ENCODE data around the gene FBN1. TPM values are rescaled to one million over a fixed set of nuclear protein-coding genes. Genes with fewer than 3 reads are reported as not detected.

FBN1 gene
- total and polyA plus RNA-seq, 2 experiments from 2014 or later = 1.9 to 3.8 TPM

- Mint-ChIP-seq H3K4me3 (no peak overlapping the region), H3K27ac (no peak overlapping the region), H3K27me3 (ENCODE audit: insufficient read depth, low read depth, poor library complexity) (peaks cover 2% of the 10 kb centered on the region), H3K9me3 (no peaks in the 10 kb centered on the region), H3K4me1 (peaks cover 16% of the 10 kb centered on the region), H3K36me3 (ENCODE audit: low read depth) (no peaks in the 10 kb centered on the region)
- H3K27me3 ChIP-seq (ENCODE audit: insufficient read depth) = no peaks in the 10 kb centered on the region
- TF ChIP-seq POLR2AphosphoS5 (IDR thresholded peaks at IDR 0.05; ENCODE audit: low read depth) (no peak), STAT1 (IDR thresholded peaks at IDR 0.05; ENCODE audit: unreplicated experiment) (no peak), JUNB (IDR thresholded peaks at IDR 0.05; ENCODE audit: unreplicated experiment) (no peak), CTCF (conservative IDR thresholded peaks at IDR 0.05; ENCODE audit: low read depth in 2 of 2) (no peak), NANOG (IDR thresholded peaks at IDR 0.05; ENCODE audit: borderline replicate concordance) (no peak), CREB1 (CRISPR knock-in tag; IDR thresholded peaks at IDR 0.05; ENCODE audit: low read depth) (no peak), ZNF114 (CRISPR knock-in tag; IDR thresholded peaks at IDR 0.05) (no peak), EZH2phosphoT487 (IDR thresholded peaks at IDR 0.05; ENCODE audit: unreplicated experiment) (no peak), REST (IDR thresholded peaks at IDR 0.05; ENCODE audit: unreplicated experiment) (no peak), ZNF331 (CRISPR knock-in tag; IDR thresholded peaks at IDR 0.05; ENCODE audit: low read depth) (no peak), ZNF462 (CRISPR knock-in tag; IDR thresholded peaks at IDR 0.05) (no peak), ETS1 (IDR thresholded peaks at IDR 0.05) (no peak), EZH2 (IDR thresholded peaks at IDR 0.05; ENCODE audit: low read depth, unreplicated experiment) (no peak)
- no peak overlapping the region for H3K4me3 ChIP-seq
- ATAC-seq (no peak), DNase-seq (ENCODE audit: low spot score) (no peak)
- H3K36me3 ChIP-seq (ENCODE audit: insufficient read depth) = no peaks in the 10 kb centered on the region
- H4K20me1 ChIP-seq (replicated peaks; ENCODE audit: insufficient read depth) = no peaks in the 10 kb centered on the region
- no peak overlapping the region for H2AFZ ChIP-seq
- no peak overlapping the region for H3K27ac ChIP-seq (ENCODE audit: low read depth)
- peaks cover 9% of the 10 kb centered on the region for H3K4me1 ChIP-seq (ENCODE audit: insufficient read depth)
- H3K9me2 ChIP-seq (ENCODE audit: insufficient read depth) = peaks cover 7% of the 10 kb centered on the region; the same call in 1 of the 2 replicates
- no peaks in the 10 kb centered on the region for H3F3A ChIP-seq (replicated peaks; ENCODE audit: low read depth)
- no peaks in the 10 kb centered on the region for H3K79me2 ChIP-seq (replicated peaks; ENCODE audit: insufficient read depth)
- H3K4me2 ChIP-seq = no peak overlapping the region
These were observed 210.2 kb downstream of the FBN1 start for GRCh38 chr15:48435321-48435720.
